ENCODE measurements around the gene TNRC6B. TPM values are rescaled to one million over a fixed set of nuclear protein-coding genes. Genes with fewer than 3 reads are reported as not detected.

Gene TNRC6B
- total and polyA plus RNA-seq, 2 of the 13 experiments (the other 11 are each of a cell fraction or from before 2014, with no cell fraction given) = 8.9 to 13.2 TPM

- TF ChIP-seq MYC (CRISPR knock-in tag; IDR thresholded peaks at IDR 0.05; ENCODE audit: borderline replicate concordance) (no peak), HMGXB3 (CRISPR knock-in tag; IDR thresholded peaks at IDR 0.05; ENCODE audit: borderline replicate concordance) (peak; percentile 87), ZNF616 (CRISPR knock-in tag; IDR thresholded peaks at IDR 0.05; ENCODE audit: low read depth) (no peak), GATAD2A (CRISPR knock-in tag; IDR thresholded peaks at IDR 0.05) (peak; percentile 54), ZNF232 (CRISPR knock-in tag; IDR thresholded peaks at IDR 0.05; ENCODE audit: borderline replicate concordance) (no peak), ETS1 (CRISPR knock-in tag; IDR thresholded peaks at IDR 0.05) (no peak), ZNF816 (CRISPR knock-in tag; IDR thresholded peaks at IDR 0.05; ENCODE audit: borderline replicate concordance) (no peak), ZNF737 (CRISPR knock-in tag; IDR thresholded peaks at IDR 0.05; ENCODE audit: borderline replicate concordance) (no peak), ZNF335 (CRISPR knock-in tag; IDR thresholded peaks at IDR 0.05) (peak; percentile 42; the same call in 1 of the 2 replicates), ZFP62 (CRISPR knock-in tag; IDR thresholded peaks at IDR 0.05) (no peak), NFYC (CRISPR knock-in tag; IDR thresholded peaks at IDR 0.05) (0 out of 2 replicates have a peak, but pooled peaks have one; percentile 25), MIER3 (CRISPR knock-in tag; IDR thresholded peaks at IDR 0.05; ENCODE audit: borderline replicate concordance) (peak; percentile 85), HNF4G (IDR thresholded peaks at IDR 0.05; ENCODE audit: borderline replicate concordance, low read depth, low read length) (no peak), HNF4G (CRISPR knock-in tag; IDR thresholded peaks at IDR 0.05; ENCODE audit: borderline replicate concordance, low read depth) (no peak), DR1 (CRISPR knock-in tag; IDR thresholded peaks at IDR 0.05) (peak; percentile 17; the same call in 1 of the 2 replicates), ZNF703 (CRISPR knock-in tag; IDR thresholded peaks at IDR 0.05; ENCODE audit: borderline replicate concordance) (no peak), RAD51 (IDR thresholded peaks at IDR 0.05; ENCODE audit: borderline replicate concordance) (peak; percentile 83; the same call in 1 of the 2 replicates), POLR2AphosphoS2 (IDR thresholded peaks at IDR 0.05; ENCODE audit: low read depth, low read length) (peak; percentile 88; the same call in 1 of the 2 replicates), SIN3A (IDR thresholded peaks at IDR 0.05; ENCODE audit: borderline replicate concordance, low read depth, low read length) (peak; percentile 89), ADNP (CRISPR knock-in tag; IDR thresholded peaks at IDR 0.05) (no peak), MAX (IDR thresholded peaks at IDR 0.05) (peak; percentile 46; the same call in 1 of the 2 replicates), TOPORS (CRISPR knock-in tag; IDR thresholded peaks at IDR 0.05) (no peak), ZNF670 (CRISPR knock-in tag; IDR thresholded peaks at IDR 0.05; ENCODE audit: borderline replicate concordance) (no peak), ZMYM3 (CRISPR knock-in tag; IDR thresholded peaks at IDR 0.05) (peak; percentile 77), GABPB1 (CRISPR knock-in tag; IDR thresholded peaks at IDR 0.05) (peak; percentile 48; the same call in 1 of the 2 replicates), ZNF792 (CRISPR knock-in tag; IDR thresholded peaks at IDR 0.05) (peak; percentile 67; the same call in 1 of the 2 replicates), FOXK2 (IDR thresholded peaks at IDR 0.05) (0 out of 2 replicates have a peak, but pooled peaks have one; percentile 23), POLR2AphosphoS5 (IDR thresholded peaks at IDR 0.05; ENCODE audit: low read depth, low read length) (peak; percentile 100)
Observed at GRCh38 chr22:40177738-40178416, at the start of gene TNRC6B (continued).
